Tibial nerve (tissue), 4 donors: ENCODE data around the gene UBXN10. TPM values are rescaled to one million over a fixed set of nuclear protein-coding genes. Genes with fewer than 3 reads are reported as not detected.

ENCODE experiments used
- DNase-seq, 2 donors: peaks; one replicate each; pipeline ENCODE4 v3.0.0-alpha.2; 2019; ENCODE audit warnings: low spot score in 2 of 2
- H3K27ac ChIP-seq, 4 donors: fragments of 200-600 bp; sonication (generic) in 3 of 4; one replicate each; pipeline ENCODE4 v1.5.1; 2017 to 2019; ENCODE audit warnings: mild to moderate bottlenecking in 1 of 4
- H3K27me3 ChIP-seq, 2 donors: fragments of 200-600 bp; sonication (generic) in 1 of 2; one replicate each; pipeline versions ENCODE4 v1.5.1 to v1.6.0; 2017 to 2019
- H3K36me3 ChIP-seq, 3 donors: fragments of 200-600 bp; sonication (generic); one replicate each; pipeline ENCODE4 v1.5.1; 2018 to 2019
- H3K4me1 ChIP-seq, 4 donors: fragments of 200-600 bp; sonication (generic) in 3 of 4; one replicate each; pipeline ENCODE4 v1.5.1; 2017 to 2019
- H3K4me3 ChIP-seq, 4 donors: fragments of 200-600 bp; sonication (generic) in 3 of 4; one replicate each; pipeline ENCODE4 v1.5.1; 2017 to 2019; ENCODE audit warnings: mild to moderate bottlenecking in 1 of 4, moderate library complexity in 1 of 4
- H3K9me3 ChIP-seq, 4 donors: fragments of 200-600 bp; sonication (generic) in 3 of 4; one replicate each; pipeline ENCODE4 v1.5.1; 2017 to 2019
- CTCF ChIP-seq, 5 experiments: fragments of 200-600 bp in 3 of 5; fragments of 450-650 bp in 2 of 5; sonication (generic) in 3 of 5; IDR thresholded peaks; one replicate each; pipeline ENCODE4 v1.5.1; 2016 to 2019; ENCODE audit warnings: antibody characterized with exemption in 5 of 5, mild to moderate bottlenecking in 3 of 5, moderate library complexity in 2 of 5
- EP300 ChIP-seq, 2 donors: sonication (generic); formaldehyde crosslinking; IDR thresholded peaks; one replicate each; pipeline ENCODE4 v1.6.1; 2017; ENCODE audit warnings: antibody characterized with exemption in 2 of 2, mild to moderate bottlenecking in 1 of 2
- POLR2A ChIP-seq, 2 donors: fragments of 450-650 bp; IDR thresholded peaks; one replicate each; pipeline ENCODE4 v1.6.1; 2017; ENCODE audit warnings: antibody characterized with exemption in 2 of 2, mild to moderate bottlenecking in 2 of 2, moderate library complexity in 2 of 2
- WGBS, 2 donors: methylation state at CpG; one replicate each; pipeline ENCODE4 v1.1.5; 2018; 5-methylcytosine and 5-hydroxymethylcytosine counted together
- total RNA-seq, 4 donors: library from RNA; depleted of rRNA; stranded (reverse); fragments of >200 nt; gene quantifications; one replicate each; pipeline ENCODE4 v1.1.0, GENCODE V29; 2016

UBXN10 gene
- total RNA-seq, 4 donors from 2014 or later: under 0.01 to 0.84 (median 0.41) TPM

- 46 to 56% methylated on average over 6 of the region's 6 CpGs for WGBS, 2 donors
- Histone ChIP-seq H3K27me3 (no peaks in the 10 kb centered on the region), H3K9me3 (peaks cover 0 to 9% (median 0%) of the 10 kb centered on the region in 4 donors), H3K4me1 (peaks cover 0 to 25% (median 10%) of the 10 kb centered on the region in 4 donors), H3K27ac (peak overlapping the region in 1 of 4 donors; percentile 52), H3K36me3 (no peaks in the 10 kb centered on the region), H3K4me3 (no peak overlapping the region)
- TF ChIP-seq EP300 (IDR thresholded peaks at IDR 0.05): no peak
- DNase-seq: peak in 1 of 2 donors; percentile 56
These were observed 32.9 kb upstream of the UBXN10 start for GRCh38 chr1:20153000-20153418.

- WGBS, 2 donors: 77 to 80% methylated on average over 15 to 18 of the region's 18 CpGs
- Histone ChIP-seq H3K36me3 (no peaks in the 10 kb centered on the region), H3K27me3 (no peaks in the 10 kb centered on the region), H3K4me1 (peaks cover 0 to 25% (median 10%) of the 10 kb centered on the region in 4 donors), H3K27ac (peak overlapping the region in 2 of 4 donors; percentile 11 to 23), H3K9me3 (peaks cover 0 to 22% (median 2%) of the 10 kb centered on the region in 4 donors), H3K4me3 (peak overlapping the region in 1 of 4 donors; percentile 4)
- TF ChIP-seq POLR2A (IDR thresholded peaks at IDR 0.05) (no peak), EP300 (IDR thresholded peaks at IDR 0.05) (no peak), CTCF (IDR thresholded peaks at IDR 0.05) (no peak)
- no peak for DNase-seq
These were observed 31.5 kb upstream of the UBXN10 start for GRCh38 chr1:20154301-20154831.

DNA sequence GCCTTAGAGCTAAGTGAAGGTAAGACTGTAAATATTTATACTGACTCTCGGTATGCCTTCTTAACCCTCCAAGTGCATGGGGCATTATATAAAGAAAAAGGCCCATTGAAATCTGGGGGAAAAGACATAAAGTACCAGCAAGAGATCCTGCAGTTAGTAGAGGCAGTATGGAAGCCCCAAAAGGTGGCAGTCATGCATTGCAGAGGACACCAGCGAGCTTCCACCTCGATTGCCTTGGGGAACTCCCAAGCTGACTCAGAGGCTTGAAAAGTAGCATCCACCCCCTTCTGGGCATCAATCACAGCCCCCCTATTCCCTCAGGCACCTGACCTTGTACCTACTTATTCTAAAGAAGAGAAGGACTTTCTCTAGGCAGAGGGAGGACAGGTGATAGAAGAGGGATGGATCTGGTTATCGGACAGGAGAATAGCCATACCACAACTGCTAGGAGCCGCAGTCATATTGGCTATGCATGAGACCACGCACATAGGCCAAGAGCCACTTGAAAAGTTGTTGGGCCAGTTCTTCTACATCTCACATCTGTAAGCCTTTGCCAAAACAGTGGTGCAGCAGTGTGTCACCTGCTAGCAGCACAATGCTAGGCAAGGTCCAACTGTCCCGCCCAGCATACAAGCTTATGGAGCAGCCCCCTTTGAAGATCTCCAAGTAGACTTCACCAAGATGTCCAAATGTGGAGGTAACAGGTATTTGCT, 27.4 kb upstream of the UBXN10 start:
- no peak overlapping the region for H3K4me3 ChIP-seq
- TF ChIP-seq POLR2A (IDR thresholded peaks at IDR 0.05) (no peak), EP300 (IDR thresholded peaks at IDR 0.05) (no peak)
- 86 to 91% methylated on average over 7 of the region's 7 CpGs for WGBS, 2 donors
- no peaks in the 10 kb centered on the region for H3K27me3 ChIP-seq
- H3K36me3 ChIP-seq: no peaks in the 10 kb centered on the region
- H3K4me1 ChIP-seq: peaks cover 0 to 9% (median 0%) of the 10 kb centered on the region in 4 donors
- no peak for DNase-seq
- H3K27ac ChIP-seq: no peak overlapping the region
- peaks cover 0 to 61% (median 2%) of the 10 kb centered on the region in 4 donors for H3K9me3 ChIP-seq

- no peaks in the 10 kb centered on the region for H3K36me3 ChIP-seq
- H3K27me3 ChIP-seq: no peaks in the 10 kb centered on the region
- H3K27ac ChIP-seq: no peak overlapping the region
- no peak for DNase-seq
- WGBS, 2 donors: 72 to 73% methylated on average over 1 of the region's 1 CpG
- TF ChIP-seq CTCF (IDR thresholded peaks at IDR 0.05) (no peak), POLR2A (IDR thresholded peaks at IDR 0.05) (no peak), EP300 (IDR thresholded peaks at IDR 0.05) (no peak)
- no peak overlapping the region for H3K4me3 ChIP-seq
- peaks cover 0 to 70% (median 2%) of the 10 kb centered on the region in 4 donors for H3K9me3 ChIP-seq
- H3K4me1 ChIP-seq: no peaks in the 10 kb centered on the region
These were observed 25.9 kb upstream of the UBXN10 start for GRCh38 chr1:20160034-20160433.

- peaks cover 0 to 2% (median 0%) of the 10 kb centered on the region in 4 donors for H3K4me1 ChIP-seq
- peak in 1 of 2 donors; percentile 30 for DNase-seq
- no peak overlapping the region for H3K27ac ChIP-seq
- H3K27me3 ChIP-seq: peaks cover 0 to 4% of the 10 kb centered on the region in 2 donors
- no peaks in the 10 kb centered on the region for H3K36me3 ChIP-seq
- peak in 1 of 2 donors; percentile 63 for TF ChIP-seq EP300 (IDR thresholded peaks at IDR 0.05)
- no peak for TF ChIP-seq POLR2A (IDR thresholded peaks at IDR 0.05)
- H3K9me3 ChIP-seq: peaks cover 0 to 44% (median 0%) of the 10 kb centered on the region in 4 donors
- WGBS, 2 donors: 63 to 74% methylated on average over 15 of the region's 15 CpGs
- H3K4me3 ChIP-seq: no peak overlapping the region
These were observed 21.1 kb upstream of the UBXN10 start for GRCh38 chr1:20164694-20165202.

GRCh38 chr1:20165522-20165951, 20.4 kb upstream of the UBXN10 start:
- TF ChIP-seq POLR2A (IDR thresholded peaks at IDR 0.05) (no peak), EP300 (IDR thresholded peaks at IDR 0.05) (no peak), CTCF (IDR thresholded peaks at IDR 0.05) (no peak)
- Histone ChIP-seq H3K27ac (no peak overlapping the region), H3K4me3 (no peak overlapping the region), H3K9me3 (peaks cover 0 to 36% (median 0%) of the 10 kb centered on the region in 4 donors), H3K4me1 (peaks cover 0 to 2% (median 0%) of the 10 kb centered on the region in 4 donors), H3K36me3 (no peaks in the 10 kb centered on the region), H3K27me3 (peaks cover 0 to 4% of the 10 kb centered on the region in 2 donors)
- no peak for DNase-seq
- WGBS, 2 donors: 90 to 93% methylated on average over 16 of the region's 16 CpGs
